WTC11 (cell line): ENCODE data around the gene KLHL13. TPM values are rescaled to one million over a fixed set of nuclear protein-coding genes. Genes with fewer than 3 reads are reported as not detected.

ENCODE experiments used
- ATAC-seq: fragments of 200-7000 bp; cut with Tn5 transposase; 2 replicates; pipeline ENCODE4 v1.10.0; 2021; ENCODE audit warnings: mild to moderate bottlenecking, moderate library complexity
- CTCF ChIA-PET: fragments of 300-600 bp; sonication (Branson Sonifier 250); formaldehyde crosslinking; loops from one replicate; lab custom pipeline; 2021; ENCODE audit warnings: antibody characterized with exemption; lab: Charles Lee
- POLR2A ChIA-PET: fragments of 350-600 bp; sonication (Branson Sonifier 250); formaldehyde crosslinking; loops from one replicate; lab custom pipeline; 2021; ENCODE audit warnings: antibody characterized with exemption; lab: Charles Lee
- DNase-seq: peaks from one replicate; pipeline ENCODE4 v3.0.0; 2021; ENCODE audit warnings: low spot score
- H3K27ac Mint-ChIP-seq: 2 replicates; pipeline ENCODE4 v1.8.0; 2021; ENCODE audit warnings: mixed read lengths
- H3K27me3 Mint-ChIP-seq: 2 replicates; pipeline ENCODE4 v1.8.0; 2021; ENCODE audit warnings: low read depth, mild to moderate bottlenecking, moderate library complexity, mixed read lengths
- H3K36me3 Mint-ChIP-seq: 2 replicates; pipeline ENCODE4 v1.8.0; 2021; ENCODE audit warnings: mixed read lengths
- H3K4me1 Mint-ChIP-seq: 2 replicates; pipeline ENCODE4 v1.8.0; 2022; ENCODE audit warnings: mixed read lengths
- H3K4me3 Mint-ChIP-seq: 2 replicates; pipeline ENCODE4 v1.8.0; 2021; ENCODE audit warnings: mild to moderate bottlenecking, moderate library complexity, mixed read lengths
- H3K9me3 Mint-ChIP-seq: 2 replicates; pipeline ENCODE4 v1.8.0; 2021; ENCODE audit warnings: mixed read lengths
- ATF6 ChIP-seq: sonication (generic); formaldehyde crosslinking; IDR thresholded peaks from 2 replicates; pipeline ENCODE4 v1.8.1; 2023; ENCODE audit warnings: mild to moderate bottlenecking, missing genetic modification reagents
- CDX4 ChIP-seq: fragments of 250-450 bp; sonication (Bioruptor Pico); IDR thresholded peaks from 2 replicates; pipeline ENCODE4 v1.9.0; 2021; ENCODE audit warnings: moderate library complexity, mild to moderate bottlenecking, inconsistent platforms, borderline replicate concordance
- E2F5 ChIP-seq: sonication (generic); formaldehyde crosslinking; IDR thresholded peaks from 2 replicates; pipeline ENCODE4 v1.8.1; 2022; ENCODE audit warnings: mild to moderate bottlenecking, moderate library complexity, missing genetic modification reagents
- ETV6 ChIP-seq: sonication (generic); formaldehyde crosslinking; IDR thresholded peaks from 2 replicates; pipeline ENCODE4 v1.8.1; 2022; ENCODE audit warnings: mild to moderate bottlenecking, missing genetic modification reagents
- HMGA2 ChIP-seq: fragments of 250-450 bp; sonication (Bioruptor Pico); IDR thresholded peaks from 2 replicates; pipeline ENCODE4 v1.4.0; 2021; ENCODE audit warnings: mild to moderate bottlenecking, moderate library complexity
- JUN ChIP-seq: sonication (generic); formaldehyde crosslinking; IDR thresholded peaks from 2 replicates; pipeline ENCODE4 v1.8.0; 2023; ENCODE audit warnings: mild to moderate bottlenecking, missing genetic modification reagents
- NFE2L1 ChIP-seq: sonication (generic); formaldehyde crosslinking; IDR thresholded peaks from 2 replicates; pipeline ENCODE4 v1.8.1; 2023; ENCODE audit warnings: missing genetic modification reagents
- NR2C2 ChIP-seq: sonication (generic); formaldehyde crosslinking; IDR thresholded peaks from 2 replicates; pipeline ENCODE4 v1.8.0; 2022; ENCODE audit warnings: mild to moderate bottlenecking, missing genetic modification reagents
- NR3C1 ChIP-seq: sonication (generic); formaldehyde crosslinking; conservative IDR thresholded peaks from 2 replicates; pipeline ENCODE4 v1.8.1; 2023; ENCODE audit warnings: low read depth, mild to moderate bottlenecking, missing genetic modification reagents
- STAT6 ChIP-seq: sonication (generic); formaldehyde crosslinking; conservative IDR thresholded peaks from 2 replicates; pipeline ENCODE4 v1.8.1; 2023; ENCODE audit warnings: mild to moderate bottlenecking, low read depth, missing genetic modification reagents, moderate library complexity
- TEAD1 ChIP-seq: sonication (generic); formaldehyde crosslinking; IDR thresholded peaks from 2 replicates; pipeline ENCODE4 v1.8.0; 2022; ENCODE audit warnings: mild to moderate bottlenecking, missing genetic modification reagents
- USF2 ChIP-seq: sonication (generic); formaldehyde crosslinking; IDR thresholded peaks from 2 replicates; pipeline ENCODE4 v1.8.1; 2023; ENCODE audit warnings: mild to moderate bottlenecking, missing genetic modification reagents, moderate library complexity
- ZNF416 ChIP-seq: fragments of 250-450 bp; sonication (Bioruptor Pico); IDR thresholded peaks from 2 replicates; pipeline ENCODE4 v1.9.0; 2021; ENCODE audit warnings: mild to moderate bottlenecking, inconsistent platforms
- ZNF532 ChIP-seq: fragments of 250-450 bp; sonication (Bioruptor Pico); IDR thresholded peaks from 2 replicates; pipeline ENCODE4 v1.9.0; 2021; ENCODE audit warnings: mild to moderate bottlenecking, borderline replicate concordance
- ZSCAN18 ChIP-seq: fragments of 250-450 bp; sonication (Bioruptor Pico); IDR thresholded peaks from 2 replicates; pipeline ENCODE4 v2.1.2; 2022; ENCODE audit warnings: mild to moderate bottlenecking, moderate library complexity
- total RNA-seq: library from RNA; stranded (reverse); gene quantifications from 3 replicates; pipeline ENCODE4 v1.2.3, GENCODE V29; 2021

Gene KLHL13
- total RNA-seq, 1 experiment from 2014 or later = 7.7 TPM

GRCh38 chrX:118143578-118143977, 27.0 kb upstream of the KLHL13 start (continued):
- TF ChIP-seq E2F5 (CRISPR knock-in tag) (no peak), JUN (CRISPR knock-in tag) (no peak), NFE2L1 (CRISPR knock-in tag) (no peak)

- ATAC-seq = no peak
- CTCF ChIA-PET = interaction anchor here (0.6 kb wide), 1 partner anchor 36 kb away, joined by 3 read pairs; no protein-coding TSS in a partner anchor
- DNase-seq = no peak
- no peak for TF ChIP-seq TEAD1 (CRISPR knock-in tag)
- no peak for TF ChIP-seq ATF6 (CRISPR knock-in tag)
- TF ChIP-seq ZNF416 = no peak
- TF ChIP-seq ZNF532 (CRISPR knock-in tag) = no peak
- TF ChIP-seq ETV6 (CRISPR knock-in tag) = no peak
- no peak for TF ChIP-seq ZSCAN18 (CRISPR knock-in tag)
- no peak for TF ChIP-seq USF2 (CRISPR knock-in tag)
- no peak for TF ChIP-seq NR3C1 (CRISPR knock-in tag)
- TF ChIP-seq HMGA2 (CRISPR knock-in tag) = no peak
- TF ChIP-seq CDX4 (CRISPR knock-in tag) = no peak
- no peak for TF ChIP-seq STAT6 (CRISPR knock-in tag)
- no peak for TF ChIP-seq NFE2L1 (CRISPR knock-in tag)
- TF ChIP-seq NR2C2 (CRISPR knock-in tag) = no peak
- no peaks in the 10 kb centered on the region for H3K9me3 Mint-ChIP-seq
- H3K4me1 Mint-ChIP-seq = no peaks in the 10 kb centered on the region
- H3K27me3 Mint-ChIP-seq = no peaks in the 10 kb centered on the region
- H3K27ac Mint-ChIP-seq = no peak overlapping the region
- POLR2A ChIA-PET = no interaction called here
- H3K36me3 Mint-ChIP-seq = no peaks in the 10 kb centered on the region
- H3K4me3 Mint-ChIP-seq = no peak overlapping the region
These were observed 14.7 kb upstream of the KLHL13 start for GRCh38 chrX:118131336-118131735.
